ENCODE data around the gene DCUN1D2. TPM values are rescaled to one million over a fixed set of nuclear protein-coding genes. Genes with fewer than 3 reads are reported as not detected.

Gene DCUN1D2
- total RNA-seq, result 19.8 and 26.2 TPM in 2 replicates

GRCh38 chr13:113490496-113491417, at the start of gene DCUN1D2:
TSS of gene DCUN1D2 (minus strand) at chr13:113490711. CDS start at chr13:113490669, 42 bp downstream.
- Mint-ChIP-seq H3K27ac (peak within 1 kb of the TSS; percentile 77), H3K27me3 (no peaks in the 10 kb centered on the region), H3K36me3 (ENCODE audit: low read depth) (peaks cover 16% of the 10 kb centered on the region), H3K9me3 (no peaks in the 10 kb centered on the region), H3K4me3 (peak within 1 kb of the TSS; percentile 90), H3K4me1 (peaks cover 52% of the 10 kb centered on the region)
- DNase-seq (peak; percentile 91), ATAC-seq (ENCODE audit: low read depth) (peak; percentile 90)
- intact Hi-C loops (cut with micrococcal nuclease), result loop anchor here (1.0 to 5.0 kb wide), 6 partner anchors 44 to 622 kb away; partner anchors contain the start of genes CUL4A, LAMP1 and PCID2
- ChIA-PET POLR2A (interaction anchor here (1.8 kb wide), 1 partner anchor 281 kb away, joined by 8 read pairs; the partner anchor contains the start of genes CUL4A and PCID2), CTCF (no interaction called here)
- no peak for TF ChIP-seq CTCF (IDR thresholded peaks at IDR 0.05)

DNA sequence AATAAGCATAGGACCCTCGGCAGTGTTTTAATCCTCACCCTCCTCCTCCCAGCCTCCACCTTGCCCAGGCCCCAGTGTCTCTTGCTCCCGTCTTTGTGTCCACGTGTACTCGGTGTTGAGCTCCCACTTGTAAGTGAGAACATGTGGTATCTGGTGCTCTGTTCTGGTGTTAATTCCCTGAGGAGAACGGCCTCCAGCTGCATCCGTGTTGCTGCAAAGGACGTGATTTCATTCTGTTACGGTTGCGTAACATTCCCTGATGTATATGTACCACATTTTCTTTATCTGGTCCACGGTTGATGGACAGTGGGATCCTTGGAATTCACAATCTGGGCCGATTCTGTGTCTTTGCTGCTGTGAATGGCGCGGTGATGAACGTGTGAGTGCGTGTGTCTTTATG, 49.3 kb upstream of the DCUN1D2 start:
- CTCF ChIA-PET, result no interaction called here
- ATAC-seq (ENCODE audit: low read depth) (no peak), DNase-seq (no peak)
- H3K27me3 Mint-ChIP-seq, result no peaks in the 10 kb centered on the region
- peaks cover 42% of the 10 kb centered on the region for H3K36me3 Mint-ChIP-seq (ENCODE audit: low read depth)
- no peak overlapping the region for H3K27ac Mint-ChIP-seq
- POLR2A ChIA-PET, result no interaction called here
- intact Hi-C loops (cut with micrococcal nuclease), result no loop called here
- H3K9me3 Mint-ChIP-seq, result peaks cover 5% of the 10 kb centered on the region
- H3K4me3 Mint-ChIP-seq, result no peak overlapping the region
- TF ChIP-seq CTCF (IDR thresholded peaks at IDR 0.05), result no peak
- H3K4me1 Mint-ChIP-seq, result peaks cover 2% of the 10 kb centered on the region

- TF ChIP-seq CTCF (IDR thresholded peaks at IDR 0.05), result no peak
- no peak for DNase-seq
- Mint-ChIP-seq H3K36me3 (ENCODE audit: low read depth) (peaks cover 42% of the 10 kb centered on the region), H3K9me3 (peaks cover 5% of the 10 kb centered on the region), H3K27me3 (no peaks in the 10 kb centered on the region), H3K27ac (no peak overlapping the region), H3K4me1 (peaks cover 2% of the 10 kb centered on the region), H3K4me3 (no peak overlapping the region)
- intact Hi-C loops (cut with micrococcal nuclease), result no loop called here
- POLR2A ChIA-PET, result no interaction called here
- CTCF ChIA-PET, result no interaction called here
- ATAC-seq (ENCODE audit: low read depth), result no peak
These were observed 48.7 kb upstream of the DCUN1D2 start for GRCh38 chr13:113539176-113539575.

DNA sequence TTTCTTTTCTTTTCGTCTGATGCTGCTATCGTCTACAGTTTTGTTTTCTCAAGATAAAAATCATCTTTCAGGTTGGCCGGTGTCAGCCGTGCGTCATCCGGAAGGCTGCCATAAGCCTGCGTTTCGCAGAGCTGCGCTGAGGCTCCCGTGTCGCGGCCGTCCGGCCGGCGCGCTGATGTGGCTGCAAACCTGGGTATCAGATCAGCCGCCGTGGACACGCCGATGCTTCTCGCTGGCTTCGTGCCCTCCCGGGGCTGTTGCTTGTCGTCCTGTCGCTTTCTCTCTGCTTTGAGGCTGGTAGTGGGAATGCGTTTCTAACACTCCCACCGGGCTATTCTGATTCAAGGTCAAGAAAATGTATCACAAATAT, 48.2 kb upstream of the DCUN1D2 start:
- no peaks in the 10 kb centered on the region for H3K27me3 Mint-ChIP-seq

More for the DNA sequence above, 48.2 kb upstream of the DCUN1D2 start:
- no peak for TF ChIP-seq CTCF (IDR thresholded peaks at IDR 0.05)
- CTCF ChIA-PET, result no interaction called here
- POLR2A ChIA-PET, result no interaction called here
- ATAC-seq (ENCODE audit: low read depth) (no peak), DNase-seq (no peak)
- Mint-ChIP-seq H3K36me3 (ENCODE audit: low read depth) (peaks cover 46% of the 10 kb centered on the region), H3K4me3 (no peak overlapping the region), H3K4me1 (peaks cover 2% of the 10 kb centered on the region), H3K9me3 (peaks cover 5% of the 10 kb centered on the region), H3K27ac (no peak overlapping the region)
- intact Hi-C loops (cut with micrococcal nuclease), result no loop called here
